IPS DF 6.9 (cell line): ENCODE data around the gene TWSG1.
"Not testable (repeated sequence)": the region's sequence is repeated elsewhere in the genome, so short reads cannot be mapped to it uniquely, and the experiment has no call there.

Experiments used
- DNase-seq: peaks from one replicate; pipeline ENCODE4 v3.0.0-alpha.2; 2013; ENCODE audit warnings: low read depth, low spot score
- H3K27ac ChIP-seq: one replicate; pipeline ENCODE4 v1.5.1; 2013; ENCODE audit warnings: low read length, control low read depth
- H3K27me3 ChIP-seq: 2 replicates; pipeline ENCODE4 v1.6.1; 2013; ENCODE audit warnings: mild to moderate bottlenecking, low read length; ENCODE audit not compliant: control insufficient read depth, insufficient read depth
- H3K36me3 ChIP-seq: 2 replicates; pipeline ENCODE4 v1.6.1; 2013; ENCODE audit warnings: low read length; ENCODE audit not compliant: control insufficient read depth, insufficient read depth
- H3K4me1 ChIP-seq: 2 replicates; pipeline ENCODE4 v1.6.1; 2013; ENCODE audit warnings: low read length; ENCODE audit not compliant: control insufficient read depth, insufficient read depth
- H3K4me3 ChIP-seq: 2 replicates; pipeline ENCODE4 v1.5.1; 2013; ENCODE audit warnings: mild to moderate bottlenecking, low read length
- H3K9me3 ChIP-seq: 2 replicates; pipeline ENCODE4 v1.6.1; 2013; ENCODE audit warnings: low read length, inconsistent platforms; ENCODE audit not compliant: control insufficient read depth, insufficient read depth
- WGBS: extraction: QIAGEN DNeasy Blood & Tissue Kit; methylation state at CpG from one replicate; pipeline ENCODE4 v1.1.7; 2013; ENCODE audit warnings: mixed read lengths, missing lambda C conversion rate; ENCODE audit not compliant: insufficient read length, insufficient coverage; 5-methylcytosine and 5-hydroxymethylcytosine counted together

Gene TWSG1

GRCh38 chr18:9450920-9451319, 116.3 kb downstream of the TWSG1 start:
- not testable (repeated sequence) for H3K27ac ChIP-seq, DNase-seq, H3K27me3 ChIP-seq, H3K4me3 ChIP-seq, H3K4me1 ChIP-seq, H3K9me3 ChIP-seq, H3K36me3 ChIP-seq
- no CpG with 5 or more reads among the region's 7 CpGs for WGBS
